Left ventricle myocardium inferior (tissue), 1 donor: ENCODE measurements around the gene DLEC1. TPM values are rescaled to one million over a fixed set of nuclear protein-coding genes. Genes with fewer than 3 reads are reported as not detected.
A peak's percentile ranks its signal among the peaks of the same experiment; 100 is the strongest.

ENCODE experiments used
- DNase-seq: peaks from one replicate; pipeline ENCODE4 v3.0.0-alpha.2; 2020
- H3K27ac ChIP-seq: fragments of 200-600 bp; replicated peaks from 2 replicates; pipeline ENCODE4 v1.8.0; 2021
- H3K27me3 ChIP-seq: fragments of 200-600 bp; 2 replicates; pipeline ENCODE4 v1.8.0; 2021; ENCODE audit warnings: low read depth
- H3K36me3 ChIP-seq: fragments of 200-600 bp; 2 replicates; pipeline ENCODE4 v1.8.0; 2021
- H3K4me1 ChIP-seq: fragments of 200-600 bp; 2 replicates; pipeline ENCODE4 v1.8.0; 2021
- H3K4me3 ChIP-seq: fragments of 200-600 bp; 2 replicates; pipeline ENCODE4 v1.8.0; 2021; ENCODE audit warnings: mild to moderate bottlenecking, moderate library complexity
- H3K9me3 ChIP-seq: fragments of 200-600 bp; replicated peaks from 2 replicates; pipeline ENCODE4 v1.8.0; 2021
- CTCF ChIP-seq: fragments of 200-600 bp; IDR thresholded peaks from 2 replicates; pipeline ENCODE4 v1.8.0; 2021; ENCODE audit warnings: antibody characterized with exemption, mild to moderate bottlenecking, borderline replicate concordance
- intact Hi-C: fragments of 100-400 bp; cut with micrococcal nuclease; formaldehyde crosslinking; loops from one replicate; pipeline ENCODE4 v1.11.0; 2022
- total RNA-seq: library from RNA; stranded (reverse); fragmentation: NEBNext Ultra II Directional; extraction: Animal tissue kit (Norgen Biotek cat#: 25700); gene quantifications from one replicate; pipeline ENCODE4 v1.2.1, GENCODE V29; 2021
- donor health status: DM: no; HTN: yes; CAD: no; lungs with severe emphysema.

Gene DLEC1
- total RNA-seq, 1 donor from 2014 or later, result 0.08 TPM

DNA sequence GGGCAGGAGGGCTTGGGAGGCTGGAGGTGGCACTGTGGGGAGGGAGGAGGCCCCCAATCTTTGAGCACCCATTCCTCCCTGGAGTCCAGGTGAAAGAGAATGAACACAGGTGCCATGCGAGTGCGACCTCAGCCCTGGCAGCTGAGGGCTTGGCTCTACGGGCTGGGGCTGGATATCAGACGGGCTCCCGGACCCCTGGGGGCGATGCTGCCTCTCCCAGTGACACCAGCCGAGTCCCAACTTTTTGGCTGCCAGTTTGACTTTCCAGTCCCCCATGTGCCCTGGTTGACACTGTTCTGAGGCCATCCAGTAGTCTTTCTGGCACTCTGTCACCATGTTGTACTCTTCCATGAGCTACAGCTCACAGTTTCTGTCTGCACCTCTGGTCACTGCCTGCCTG is 47.2 kb upstream of the DLEC1 start:
- DNase-seq, result no peak
- no peaks in the 10 kb centered on the region for H3K9me3 ChIP-seq
- intact Hi-C loops, result no loop called here
- H3K27ac ChIP-seq, result no peak overlapping the region
- TF ChIP-seq CTCF, result no peak
- H3K27me3 ChIP-seq, result no peaks in the 10 kb centered on the region
- peaks cover 25% of the 10 kb centered on the region for H3K4me1 ChIP-seq
- no peak overlapping the region for H3K4me3 ChIP-seq
- H3K36me3 ChIP-seq, result no peaks in the 10 kb centered on the region

GRCh38 chr3:37992271-37993066 is 46.5 kb upstream of the DLEC1 start:
- H3K27ac ChIP-seq, result no peak overlapping the region
- H3K9me3 ChIP-seq, result no peaks in the 10 kb centered on the region
- H3K4me3 ChIP-seq, result no peak overlapping the region
- no peaks in the 10 kb centered on the region for H3K27me3 ChIP-seq
- DNase-seq, result no peak
- intact Hi-C loops, result no loop called here
- H3K36me3 ChIP-seq, result no peaks in the 10 kb centered on the region
- TF ChIP-seq CTCF, result no peak
- peaks cover 21% of the 10 kb centered on the region for H3K4me1 ChIP-seq

- H3K4me1 ChIP-seq, result peaks cover 26% of the 10 kb centered on the region
- H3K27ac ChIP-seq, result peak overlapping the region; percentile 78
- H3K27me3 ChIP-seq, result no peaks in the 10 kb centered on the region
- H3K4me3 ChIP-seq, result no peak overlapping the region
- TF ChIP-seq CTCF, result no peak
- no peaks in the 10 kb centered on the region for H3K36me3 ChIP-seq
- H3K9me3 ChIP-seq, result no peaks in the 10 kb centered on the region
- intact Hi-C loops, result no loop called here
- no peak for DNase-seq
Measured at GRCh38 chr3:37993067-37993455, 45.9 kb upstream of the DLEC1 start.

DNA sequence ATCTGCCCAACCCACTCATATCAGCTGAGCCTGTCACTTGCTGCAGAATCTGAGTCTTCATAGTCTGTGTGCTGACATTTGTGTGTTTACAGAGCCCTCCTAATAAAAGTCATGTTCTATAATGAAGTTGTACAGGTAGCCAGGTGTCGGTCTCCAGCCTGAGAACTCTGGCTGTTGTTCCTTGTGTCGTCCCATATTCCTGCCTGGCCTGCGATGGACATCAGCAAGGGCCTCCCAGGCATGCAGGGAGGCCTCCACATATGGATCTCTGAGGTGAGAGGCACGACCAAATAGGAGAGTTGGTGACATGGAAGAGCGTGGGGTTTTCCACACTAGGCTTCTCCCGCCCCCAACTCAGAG is 45.6 kb upstream of the DLEC1 start:
- DNase-seq, result no peak

GRCh38 chr3:37993820-37994638 is 45.0 kb upstream of the DLEC1 start:
- peak overlapping the region; percentile 78 for H3K27ac ChIP-seq
- H3K36me3 ChIP-seq, result no peaks in the 10 kb centered on the region
- TF ChIP-seq CTCF, result no peak
- peak overlapping the region; percentile 66 for H3K4me3 ChIP-seq
- no peaks in the 10 kb centered on the region for H3K27me3 ChIP-seq
- intact Hi-C loops, result no loop called here
- H3K9me3 ChIP-seq, result no peaks in the 10 kb centered on the region
- peak; percentile 79 for DNase-seq
- peaks cover 33% of the 10 kb centered on the region for H3K4me1 ChIP-seq

More for the DNA sequence above, 45.6 kb upstream of the DLEC1 start:
- Histone ChIP-seq H3K27ac (peak overlapping the region; percentile 78), H3K27me3 (no peaks in the 10 kb centered on the region), H3K9me3 (no peaks in the 10 kb centered on the region), H3K36me3 (no peaks in the 10 kb centered on the region), H3K4me1 (peaks cover 29% of the 10 kb centered on the region), H3K4me3 (peak overlapping the region; percentile 66)
- TF ChIP-seq CTCF, result no peak
- intact Hi-C loops, result no loop called here
